Germinal center (tissue), 1 donor: ENCODE measurements around the gene TCF7.

ENCODE experiments used
- DNase-seq: peaks from one replicate; pipeline ENCODE4 v3.0.0; 2012; ENCODE audit warnings: mixed read lengths, low spot score

The TCF7 gene

DNA sequence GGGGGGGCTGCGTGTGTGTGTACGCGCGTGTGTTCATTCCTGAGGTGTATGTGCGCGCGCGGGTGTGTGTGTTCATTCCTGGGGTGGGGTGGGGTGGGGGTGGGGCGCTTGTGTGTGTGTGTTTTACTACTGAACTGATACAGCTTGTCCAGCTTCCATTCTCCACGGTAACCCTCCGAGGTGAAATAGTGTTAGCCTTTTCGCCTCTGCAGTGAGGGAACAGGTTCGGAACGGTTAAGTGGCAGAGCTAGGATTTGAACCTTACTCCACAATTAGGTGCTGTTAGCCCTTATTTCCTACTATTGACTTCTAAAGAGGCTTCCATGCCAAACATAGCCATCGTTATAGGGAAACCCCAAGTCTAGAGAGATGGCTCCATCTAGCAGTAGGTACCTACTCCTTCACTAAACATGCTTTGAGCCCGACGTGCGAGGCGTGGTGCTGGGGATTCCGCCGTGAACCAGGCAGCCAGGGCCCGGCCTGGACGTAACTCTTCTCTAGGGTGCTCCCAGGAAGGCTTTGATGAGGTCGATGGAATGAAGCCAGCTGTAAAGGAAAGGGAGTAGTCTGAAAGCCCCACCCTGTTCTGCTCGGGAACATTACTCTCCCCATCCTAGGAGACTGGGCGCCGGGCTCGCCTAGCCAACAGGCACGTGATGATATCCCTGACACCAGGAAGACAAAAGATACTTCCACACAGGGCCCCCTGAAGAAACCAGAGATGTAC is 63.1 kb downstream of the TCF7 start:
- DNase-seq: no peak

DNA sequence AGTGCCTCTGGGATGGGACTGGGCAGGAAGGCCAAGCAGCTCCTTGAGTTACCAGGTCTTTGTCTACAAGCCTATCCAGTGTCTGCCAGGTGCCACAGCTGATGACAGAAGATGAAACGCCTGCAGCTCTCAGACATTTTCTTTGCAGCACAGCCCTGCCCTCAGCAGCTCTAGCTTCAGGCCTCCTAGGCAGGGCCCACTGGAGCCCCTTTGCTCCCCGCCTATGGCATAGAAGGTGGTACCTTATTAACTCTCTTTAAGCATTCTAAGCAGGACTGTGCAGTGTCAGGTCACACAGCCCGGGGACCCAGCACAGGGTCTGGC is 63.6 kb downstream of the TCF7 start:
- DNase-seq: no peak

DNA sequence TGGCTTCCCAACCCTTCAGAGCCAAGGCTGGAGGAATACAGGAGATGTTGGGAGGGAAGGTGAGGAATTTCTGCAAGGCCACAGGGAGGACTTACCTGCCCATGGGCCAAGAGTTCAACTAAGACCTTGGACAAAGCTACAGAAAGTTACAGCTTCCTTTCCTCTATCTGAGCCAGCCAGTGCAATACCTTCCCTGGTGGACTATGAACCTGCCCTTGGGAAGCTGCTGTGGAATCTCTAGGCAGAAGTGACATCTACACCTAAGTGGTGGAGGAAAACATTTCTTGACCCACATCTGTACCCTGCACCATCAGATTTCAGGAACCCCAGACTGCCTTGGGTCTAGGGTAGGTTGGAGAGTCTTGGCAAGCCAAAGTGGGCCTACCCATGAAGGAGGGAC is 69.0 kb downstream of the TCF7 start:
- DNase-seq: no peak

DNA sequence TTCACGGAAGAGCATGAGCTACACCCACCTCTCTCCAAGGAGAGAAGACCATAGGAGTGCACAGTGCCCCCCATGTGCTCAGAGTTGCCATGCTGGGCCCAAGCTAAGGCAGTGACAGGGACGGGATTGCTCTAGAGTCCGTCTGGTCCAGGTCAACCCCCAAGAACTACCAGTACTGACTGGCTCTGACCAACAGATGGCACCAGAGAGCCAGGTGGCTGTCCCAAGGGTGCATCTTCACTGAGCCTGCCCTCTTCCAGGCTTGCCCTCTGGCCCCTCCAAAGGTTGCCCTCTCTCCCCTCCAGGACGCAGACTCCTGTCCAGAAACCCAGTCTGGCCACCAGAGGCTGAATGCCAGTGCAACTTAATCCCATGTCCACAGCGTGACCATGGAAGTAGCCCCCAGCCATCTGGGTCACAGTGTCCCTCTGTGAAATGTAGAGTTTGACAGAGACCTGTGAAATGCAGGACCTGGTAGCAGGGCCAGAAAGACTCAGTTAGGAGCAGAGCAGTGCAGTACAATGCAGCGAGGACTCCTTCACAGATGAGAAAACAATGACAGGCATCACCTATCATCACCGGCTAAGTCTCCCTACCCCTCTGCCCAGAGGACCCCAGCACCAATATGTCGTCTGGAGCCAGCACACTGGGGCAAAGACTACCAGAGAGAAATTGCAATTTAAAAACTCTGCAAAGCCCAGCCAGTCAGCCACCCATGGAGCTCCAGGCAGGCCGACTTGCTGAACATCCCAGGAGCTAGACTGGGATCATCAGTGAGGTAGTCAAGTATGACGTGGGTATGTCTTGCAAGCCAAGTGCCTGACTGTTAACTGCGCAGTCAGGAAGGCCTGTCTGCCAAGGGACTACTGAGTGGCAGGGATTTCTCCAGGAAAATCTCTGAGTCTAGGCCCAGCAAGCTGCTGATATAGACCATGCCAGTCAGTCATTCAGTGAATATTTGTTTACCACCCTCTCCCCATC is 70.0 kb downstream of the TCF7 start:
- peak; percentile 87 for DNase-seq

DNA sequence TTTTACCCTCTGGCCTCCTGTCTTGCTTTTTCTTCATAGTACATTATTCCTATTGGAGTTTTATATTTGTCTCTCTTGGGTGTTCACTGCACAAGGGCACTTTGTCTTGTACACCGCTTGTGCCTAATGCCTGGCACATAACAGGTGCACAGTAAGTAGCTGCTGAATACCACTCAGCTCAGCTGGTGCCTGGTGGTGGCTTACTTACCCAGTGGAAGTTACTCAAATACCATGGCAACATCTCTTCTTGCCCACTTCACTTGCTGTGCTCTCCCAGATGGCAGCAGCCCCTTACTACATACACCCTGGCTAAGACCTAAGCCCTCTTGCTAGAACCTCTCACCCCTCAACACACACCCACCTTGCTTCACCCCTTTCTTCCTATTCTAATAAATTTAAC is 73.6 kb downstream of the TCF7 start:
- no peak for DNase-seq

DNA sequence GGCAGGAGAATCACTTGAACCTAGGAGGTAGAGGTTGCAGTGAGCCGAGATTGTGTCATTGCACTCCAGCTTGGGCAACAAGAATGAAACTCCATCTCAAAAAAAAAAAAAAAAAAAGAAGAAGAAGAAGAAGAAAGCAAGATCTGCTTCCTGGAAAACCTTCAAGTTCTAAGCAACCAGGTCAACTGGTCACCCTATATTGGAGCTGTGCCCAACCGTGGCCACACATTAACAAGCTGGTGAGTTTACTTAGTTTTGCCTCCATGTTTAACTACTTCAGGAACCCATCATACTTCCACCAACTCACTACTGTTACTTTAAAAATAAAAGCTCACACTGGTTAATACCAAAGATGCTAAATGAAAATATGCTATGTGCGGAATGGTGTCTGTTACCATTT is 74.5 kb downstream of the TCF7 start:
- no peak for DNase-seq

DNA sequence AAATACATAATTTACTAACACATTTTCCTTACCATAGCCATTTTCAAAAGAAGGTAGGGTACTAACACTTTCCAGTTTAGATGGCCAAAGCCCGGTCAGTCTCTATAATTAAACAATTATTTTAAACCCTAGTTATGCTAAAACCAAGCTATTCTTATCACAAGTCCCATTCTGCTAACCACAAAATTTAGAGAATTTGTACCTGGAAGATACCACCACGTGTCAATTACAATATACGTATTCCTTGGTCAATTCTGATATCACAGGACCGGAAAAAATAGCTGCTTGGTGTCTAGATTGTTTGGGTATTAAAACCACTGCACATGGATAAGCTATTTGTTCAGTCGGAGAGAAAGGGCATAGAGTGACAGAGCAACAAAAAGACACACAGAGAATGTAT is 81.2 kb downstream of the TCF7 start:
- DNase-seq: no peak
